Mesodermal cell (in vitro differentiated cells): ENCODE measurements around the gene SLC30A3.

Source experiments
- H3K27ac ChIP-seq: 2 replicates; pipeline ENCODE4 v1.7.0; 2013; ENCODE audit warnings: mild to moderate bottlenecking, low read depth, low read length, moderate library complexity; ENCODE audit not compliant: severe bottlenecking
- H3K36me3 ChIP-seq: 2 replicates; pipeline ENCODE4 v1.7.1; 2013; ENCODE audit warnings: mild to moderate bottlenecking, low read length, moderate library complexity; ENCODE audit not compliant: control insufficient read depth, insufficient read depth
- H3K4me1 ChIP-seq: one replicate; pipeline ENCODE4 v1.7.1; 2013; ENCODE audit warnings: mild to moderate bottlenecking, low read length; ENCODE audit not compliant: insufficient read depth, control insufficient read depth, poor library complexity, severe bottlenecking
- H3K4me3 ChIP-seq: 2 replicates; pipeline ENCODE4 v1.7.0; 2013; ENCODE audit warnings: low read length, control low read depth, mild to moderate bottlenecking; ENCODE audit not compliant: insufficient read depth, poor library complexity, severe bottlenecking; ENCODE audit errors: extremely low read depth
- H3K9me3 ChIP-seq: 2 replicates; pipeline ENCODE4 v1.7.1; 2013; ENCODE audit warnings: mild to moderate bottlenecking, low read length, moderate library complexity; ENCODE audit not compliant: control insufficient read depth
- WGBS, 2 experiments: methylation state at CpG; one replicate each; pipeline ENCODE4 v1.1.5; 2013; ENCODE audit warnings: missing lambda C conversion rate in 2 of 2; ENCODE audit not compliant: insufficient coverage in 2 of 2; 5-methylcytosine and 5-hydroxymethylcytosine counted together

SLC30A3 gene

GRCh38 chr2:27231921-27232320 lies 30.9 kb downstream of the SLC30A3 start:
- WGBS, 2 experiments, result 97% methylated on average over 12 of the region's 13 CpGs
- Histone ChIP-seq H3K4me3 (no peak overlapping the region), H3K27ac (no peak overlapping the region), H3K9me3 (no peaks in the 10 kb centered on the region), H3K4me1 (no peaks in the 10 kb centered on the region), H3K36me3 (peaks cover 82% of the 10 kb centered on the region)

DNA sequence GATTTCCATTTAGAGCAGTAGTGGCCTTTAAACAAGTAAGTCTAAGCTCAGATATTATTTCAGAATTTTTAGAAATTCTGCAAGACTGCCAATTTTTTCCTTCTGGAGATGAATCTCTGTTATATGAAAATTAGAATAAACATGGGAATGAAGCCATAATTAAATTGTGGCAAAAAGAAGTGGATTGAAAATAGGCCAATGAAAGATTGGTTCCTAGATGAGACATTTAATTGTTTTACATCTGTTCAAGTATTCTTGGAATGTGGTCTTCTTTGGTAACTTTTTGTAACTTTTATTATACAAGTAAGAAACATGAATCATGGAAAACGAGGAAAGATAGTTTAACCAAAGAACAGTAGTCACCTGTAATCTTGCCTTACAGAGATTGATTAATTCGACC lies 35.3 kb downstream of the SLC30A3 start:
- Histone ChIP-seq H3K4me3 (no peak overlapping the region), H3K9me3 (no peaks in the 10 kb centered on the region), H3K36me3 (peaks cover 80% of the 10 kb centered on the region), H3K27ac (no peak overlapping the region), H3K4me1 (no peaks in the 10 kb centered on the region)
- no CpG with 5 or more reads among the region's 2 CpGs for WGBS, 2 experiments

DNA sequence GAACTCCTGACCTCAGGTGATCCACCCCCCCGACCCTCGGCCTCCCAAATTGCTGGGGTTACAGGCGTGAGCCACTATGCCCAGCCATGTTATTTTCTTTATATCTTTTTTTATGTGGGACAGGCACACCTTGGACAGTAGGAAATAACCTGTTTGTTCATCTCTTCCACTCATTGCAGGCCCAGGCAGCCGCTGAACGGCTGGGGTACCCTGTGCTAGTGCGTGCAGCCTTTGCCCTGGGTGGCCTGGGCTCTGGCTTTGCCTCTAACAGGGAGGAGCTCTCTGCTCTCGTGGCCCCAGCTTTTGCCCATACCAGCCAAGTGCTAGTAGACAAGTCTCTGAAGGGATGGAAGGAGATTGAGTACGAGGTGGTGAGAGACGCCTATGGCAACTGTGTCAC lies 37.3 kb downstream of the SLC30A3 start:
- H3K4me3 ChIP-seq, result no peak overlapping the region
- H3K4me1 ChIP-seq, result no peaks in the 10 kb centered on the region
- peaks cover 84% of the 10 kb centered on the region for H3K36me3 ChIP-seq
- WGBS, 2 experiments, result 92 to 96% methylated on average over 6 of the region's 9 CpGs
- H3K9me3 ChIP-seq, result no peaks in the 10 kb centered on the region
- no peak overlapping the region for H3K27ac ChIP-seq

- Histone ChIP-seq H3K9me3 (no peaks in the 10 kb centered on the region), H3K4me3 (no peak overlapping the region), H3K36me3 (peaks cover 90% of the 10 kb centered on the region), H3K4me1 (no peaks in the 10 kb centered on the region), H3K27ac (no peak overlapping the region)
- 100% methylated on average over 5 to 6 of the region's 6 CpGs for WGBS, 2 experiments
Measured at GRCh38 chr2:27223416-27223815, 39.4 kb downstream of the SLC30A3 start.

GRCh38 chr2:27222407-27222806 lies 40.4 kb downstream of the SLC30A3 start:
- Histone ChIP-seq H3K4me3 (no peak overlapping the region), H3K9me3 (no peaks in the 10 kb centered on the region), H3K4me1 (peaks cover 4% of the 10 kb centered on the region), H3K27ac (no peak overlapping the region), H3K36me3 (peaks cover 90% of the 10 kb centered on the region)
- WGBS, 2 experiments, result 93 to 95% methylated on average over 5 of the region's 5 CpGs

DNA sequence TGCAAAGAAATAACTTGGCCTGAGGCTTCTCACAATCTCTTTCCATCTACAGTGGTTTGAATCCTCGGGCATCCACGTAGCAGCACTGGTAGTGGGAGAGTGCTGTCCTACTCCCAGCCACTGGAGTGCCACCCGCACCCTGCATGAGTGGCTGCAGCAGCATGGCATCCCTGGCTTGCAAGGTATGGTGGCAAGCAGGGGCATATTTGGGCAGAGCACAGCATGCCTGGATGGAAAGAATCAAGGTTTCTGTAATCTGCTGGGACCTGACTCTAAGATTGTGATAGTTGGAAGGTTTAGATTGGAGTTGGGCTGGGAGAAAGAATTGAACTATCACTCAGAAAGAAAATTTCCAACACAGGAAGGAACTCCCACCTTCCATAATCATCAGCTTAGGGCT lies 41.7 kb downstream of the SLC30A3 start:
- H3K9me3 ChIP-seq, result no peaks in the 10 kb centered on the region
- H3K4me3 ChIP-seq, result no peak overlapping the region
- peaks cover 4% of the 10 kb centered on the region for H3K4me1 ChIP-seq
- H3K27ac ChIP-seq, result no peak overlapping the region
- 100% methylated on average over 1 of the region's 3 CpGs for WGBS, 2 experiments
- peaks cover 85% of the 10 kb centered on the region for H3K36me3 ChIP-seq

DNA sequence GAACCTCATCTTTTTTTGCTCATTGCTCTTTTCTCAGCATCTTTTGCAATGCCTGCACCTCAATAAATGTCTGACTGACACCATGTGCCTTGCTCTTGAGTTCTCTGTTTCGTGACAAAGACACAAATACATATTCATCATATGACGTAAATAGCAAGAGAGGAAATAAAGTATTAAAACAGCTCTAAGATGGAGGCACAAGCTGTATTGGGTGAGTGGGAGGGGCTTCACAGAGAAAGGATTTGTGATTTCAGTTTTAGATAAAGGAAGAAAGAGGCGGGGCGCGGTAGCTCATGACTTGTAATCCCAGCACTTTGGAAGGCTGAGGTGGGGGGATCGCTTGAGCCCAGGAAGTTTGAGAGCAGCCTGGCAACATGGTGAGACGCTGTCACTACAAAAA lies 42.8 kb downstream of the SLC30A3 start:
- Histone ChIP-seq H3K9me3 (no peaks in the 10 kb centered on the region), H3K4me1 (peaks cover 4% of the 10 kb centered on the region), H3K27ac (no peak overlapping the region), H3K36me3 (peaks cover 84% of the 10 kb centered on the region), H3K4me3 (no peak overlapping the region)
- WGBS, 2 experiments, result 96 to 100% methylated on average over 5 of the region's 7 CpGs

- peaks cover 8% of the 10 kb centered on the region for H3K4me1 ChIP-seq
- no peaks in the 10 kb centered on the region for H3K9me3 ChIP-seq
- 100% methylated on average over 1 of the region's 2 CpGs for WGBS, 2 experiments
- H3K36me3 ChIP-seq, result peaks cover 79% of the 10 kb centered on the region
- no peak overlapping the region for H3K27ac ChIP-seq
- H3K4me3 ChIP-seq, result no peak overlapping the region
Measured at GRCh38 chr2:27219091-27219490, 43.8 kb downstream of the SLC30A3 start.

DNA sequence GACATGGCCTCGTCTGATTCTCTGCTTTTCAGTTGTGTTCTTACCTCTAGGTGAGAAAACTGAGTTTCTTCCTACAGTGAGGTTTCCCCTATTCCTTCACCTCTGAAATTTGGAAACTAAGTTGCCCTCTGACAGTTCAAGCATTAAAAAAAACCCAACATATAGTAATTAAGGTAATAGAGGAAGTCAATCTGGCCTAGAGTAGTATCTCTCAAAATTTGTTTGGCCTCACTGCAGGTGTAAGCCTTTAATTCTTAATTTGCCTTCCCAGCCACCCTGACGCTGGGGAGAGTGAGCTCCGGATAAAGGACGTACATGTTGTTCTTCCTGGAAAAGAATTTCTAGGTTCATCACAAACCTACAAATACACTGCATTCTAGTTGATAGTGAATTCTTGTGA lies 44.2 kb downstream of the SLC30A3 start:
- no peaks in the 10 kb centered on the region for H3K9me3 ChIP-seq
- no peak overlapping the region for H3K4me3 ChIP-seq
- peaks cover 79% of the 10 kb centered on the region for H3K36me3 ChIP-seq
- WGBS, 2 experiments, result 94% methylated on average over 3 of the region's 4 CpGs; no CpG with 5 or more reads in 1 of the 2 experiments
- H3K27ac ChIP-seq, result no peak overlapping the region
- H3K4me1 ChIP-seq, result peaks cover 12% of the 10 kb centered on the region

DNA sequence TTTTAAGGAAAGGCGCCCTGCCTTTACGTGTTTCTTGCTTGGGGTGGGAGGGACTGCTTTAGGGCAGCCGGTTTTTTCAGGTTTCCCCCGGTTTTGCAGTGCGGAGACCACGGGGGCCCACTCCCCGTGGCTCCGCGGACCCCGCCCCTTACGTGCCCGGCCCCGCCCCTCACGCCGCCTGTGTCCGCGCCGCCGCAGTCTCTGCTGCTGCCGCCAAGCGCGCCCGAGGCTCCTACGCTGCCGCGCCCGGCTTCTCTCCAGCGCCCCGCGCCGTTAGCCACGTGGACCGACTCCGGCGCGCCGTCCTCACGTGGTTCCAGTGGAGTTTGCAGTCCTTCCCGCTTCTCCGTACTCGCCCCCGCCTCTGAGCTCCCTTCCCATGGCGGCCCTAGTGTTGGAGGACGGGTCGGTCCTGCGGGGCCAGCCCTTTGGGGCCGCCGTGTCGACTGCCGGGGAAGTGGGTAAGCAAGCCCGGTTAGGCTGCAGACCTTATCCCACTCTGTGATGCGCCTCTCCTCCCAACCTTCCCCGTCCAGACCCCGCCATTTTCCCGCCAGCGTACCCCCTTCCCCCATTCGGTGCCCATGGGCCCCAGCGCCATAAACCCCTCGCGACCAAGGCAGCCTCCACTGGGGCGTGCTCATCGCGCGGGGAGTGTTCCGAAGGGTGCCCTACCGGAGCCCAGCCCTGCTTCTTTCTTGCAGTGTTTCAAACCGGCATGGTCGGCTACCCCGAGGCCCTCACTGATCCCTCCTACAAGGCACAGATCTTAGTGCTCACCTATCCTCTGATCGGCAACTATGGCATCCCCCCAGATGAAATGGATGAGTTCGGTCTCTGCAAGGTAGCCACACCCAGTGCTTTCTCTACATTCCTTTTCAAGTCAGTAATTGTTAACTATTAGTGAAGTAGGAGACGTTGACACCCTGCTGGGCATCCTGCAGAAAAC lies 45.4 kb downstream of the SLC30A3 start, which contains the start of gene CAD:
Gene CAD, plus strand, starts transcription at position 197 of the 949 bp plus-strand sequence. Its CDS starts 183 bp downstream, at position 380.
- peaks cover 72% of the 10 kb centered on the region for H3K36me3 ChIP-seq
- H3K9me3 ChIP-seq, result no peaks in the 10 kb centered on the region
- H3K27ac ChIP-seq, result peak within 1 kb of the TSS; percentile 80
- H3K4me1 ChIP-seq, result peaks cover 16% of the 10 kb centered on the region
- peak within 1 kb of the TSS; percentile 70 for H3K4me3 ChIP-seq
- 0 to 1% methylated on average over 55 of the region's 72 CpGs for WGBS, 2 experiments
